HPDE6-E6E7 (cell line): ENCODE measurements around the gene TMOD3.
"Not testable (repeated sequence)": the region's sequence is repeated elsewhere in the genome, so short reads cannot be mapped to it uniquely, and the experiment has no call there.

Source experiments
- DNase-seq: peaks from one replicate; pipeline ENCODE4 v3.0.0; 2011; ENCODE audit warnings: missing footprints; ENCODE audit errors: extremely low spot score

The TMOD3 gene

GRCh38 chr15:51829376-51830275 lies at the start of gene TMOD3:
TSS of gene TMOD3 (plus strand) at chr15:51829653. CDS start at chr15:51862885, 33,232 bp downstream.
- peak; percentile 84 for DNase-seq

- peak; percentile 32 for DNase-seq
Measured at GRCh38 chr15:51780636-51781035, 48.8 kb upstream of the TMOD3 start.

GRCh38 chr15:51781506-51781905 lies 47.9 kb upstream of the TMOD3 start:
- no peak for DNase-seq

- no peak for DNase-seq
Measured at GRCh38 chr15:51782357-51782896, 47.0 kb upstream of the TMOD3 start.

GRCh38 chr15:51783967-51784366 lies 45.5 kb upstream of the TMOD3 start:
- no peak for DNase-seq

- not testable (repeated sequence) for DNase-seq
Measured at GRCh38 chr15:51787130-51787529, 42.3 kb upstream of the TMOD3 start.

GRCh38 chr15:51792474-51792873 lies 37.0 kb upstream of the TMOD3 start:
- DNase-seq, result not testable (repeated sequence)

GRCh38 chr15:51793521-51794305 lies 35.7 kb upstream of the TMOD3 start:
- no peak for DNase-seq

GRCh38 chr15:51796847-51797401 lies 32.5 kb upstream of the TMOD3 start:
- DNase-seq, result no peak

- DNase-seq, result no peak
Measured at GRCh38 chr15:51798281-51798680, 31.2 kb upstream of the TMOD3 start.

- no peak for DNase-seq
Measured at GRCh38 chr15:51799282-51800252, 29.9 kb upstream of the TMOD3 start.

GRCh38 chr15:51801391-51801835 lies 28.0 kb upstream of the TMOD3 start:
- DNase-seq, result peak; percentile 19

- no peak for DNase-seq
Measured at GRCh38 chr15:51802593-51802992, 26.9 kb upstream of the TMOD3 start.

- no peak for DNase-seq
Measured at GRCh38 chr15:51803965-51804364, 25.5 kb upstream of the TMOD3 start.

GRCh38 chr15:51806123-51806522 lies 23.3 kb upstream of the TMOD3 start:
- DNase-seq, result no peak

- no peak for DNase-seq
Measured at GRCh38 chr15:51809457-51809856, 20.0 kb upstream of the TMOD3 start.

GRCh38 chr15:51812598-51812997 lies 16.9 kb upstream of the TMOD3 start:
- no peak for DNase-seq

- DNase-seq, result no peak
Measured at GRCh38 chr15:51814606-51815005, 14.8 kb upstream of the TMOD3 start.

- DNase-seq, result no peak
Measured at GRCh38 chr15:51816611-51817010, 12.8 kb upstream of the TMOD3 start.

GRCh38 chr15:51818150-51818549 lies 11.3 kb upstream of the TMOD3 start:
- DNase-seq, result no peak

GRCh38 chr15:51825698-51826097 lies 3.8 kb upstream of the TMOD3 start:
- no peak for DNase-seq
